ENCODE measurements around the gene CD248. TPM values are rescaled to one million over a fixed set of nuclear protein-coding genes. Genes with fewer than 3 reads are reported as not detected.

CD248 gene, protein sequence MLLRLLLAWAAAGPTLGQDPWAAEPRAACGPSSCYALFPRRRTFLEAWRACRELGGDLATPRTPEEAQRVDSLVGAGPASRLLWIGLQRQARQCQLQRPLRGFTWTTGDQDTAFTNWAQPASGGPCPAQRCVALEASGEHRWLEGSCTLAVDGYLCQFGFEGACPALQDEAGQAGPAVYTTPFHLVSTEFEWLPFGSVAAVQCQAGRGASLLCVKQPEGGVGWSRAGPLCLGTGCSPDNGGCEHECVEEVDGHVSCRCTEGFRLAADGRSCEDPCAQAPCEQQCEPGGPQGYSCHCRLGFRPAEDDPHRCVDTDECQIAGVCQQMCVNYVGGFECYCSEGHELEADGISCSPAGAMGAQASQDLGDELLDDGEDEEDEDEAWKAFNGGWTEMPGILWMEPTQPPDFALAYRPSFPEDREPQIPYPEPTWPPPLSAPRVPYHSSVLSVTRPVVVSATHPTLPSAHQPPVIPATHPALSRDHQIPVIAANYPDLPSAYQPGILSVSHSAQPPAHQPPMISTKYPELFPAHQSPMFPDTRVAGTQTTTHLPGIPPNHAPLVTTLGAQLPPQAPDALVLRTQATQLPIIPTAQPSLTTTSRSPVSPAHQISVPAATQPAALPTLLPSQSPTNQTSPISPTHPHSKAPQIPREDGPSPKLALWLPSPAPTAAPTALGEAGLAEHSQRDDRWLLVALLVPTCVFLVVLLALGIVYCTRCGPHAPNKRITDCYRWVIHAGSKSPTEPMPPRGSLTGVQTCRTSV
- total RNA-seq (1 to 10 TPM; 3.9 to 6.4 TPM), polyA plus RNA-seq (ENCODE audit: insufficient read depth, low read depth, low replicate concordance) (35.5 TPM)
- long read RNA-seq, donor 1, transcript CD248-201 (1 exons, 2,558 nt), result major isoform, 103 of 103 reads
- long read RNA-seq, donor 1, partial matches to known transcripts, result 0 of 103 reads
- long read RNA-seq, donor 1, other reads (novel, unspliced or antisense), result 0 of 103 reads
- long read RNA-seq, donor 2, transcript CD248-201 (1 exons, 2,558 nt), result major isoform, 65 of 65 reads
- long read RNA-seq, donor 2, partial matches to known transcripts, result 0 of 65 reads
- long read RNA-seq, donor 2, other reads (novel, unspliced or antisense), result 0 of 65 reads

DNA sequence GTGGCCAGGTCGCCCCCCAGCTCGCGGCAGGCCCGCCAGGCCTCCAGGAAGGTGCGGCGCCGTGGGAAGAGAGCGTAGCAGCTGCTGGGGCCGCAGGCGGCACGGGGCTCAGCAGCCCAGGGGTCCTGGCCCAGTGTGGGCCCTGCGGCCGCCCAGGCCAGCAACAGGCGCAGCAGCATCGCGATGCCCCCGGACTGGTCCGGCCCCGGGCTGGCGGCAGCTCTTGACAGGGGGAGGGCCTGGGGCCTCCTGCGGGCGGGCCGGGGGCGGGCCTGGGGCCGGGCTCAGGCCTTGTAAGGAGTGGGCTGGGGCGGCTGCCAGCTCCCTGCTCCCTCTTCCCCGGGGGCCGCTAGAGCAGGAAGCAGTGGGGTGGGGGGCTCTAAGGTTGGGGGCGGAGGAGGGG lies at the start of gene CD248:
Gene CD248, minus strand, starts transcription at position 196 of the 403 bp plus-strand sequence. Its CDS starts 17 bp downstream, at position 179.
- Histone ChIP-seq H3K27ac (peak within 1 kb of the TSS; percentile 77 to 88), H3K4me3 (peak within 1 kb of the TSS; percentile 33 to 51), H3K27me3 (no peaks in the 10 kb centered on the region), H3K4me1 (peaks cover 21% of the 10 kb centered on the region), H3K9me3 (no peaks in the 10 kb centered on the region), H3K36me3 (ENCODE audit: low read depth, missing control alignments) (no peaks in the 10 kb centered on the region)
- TF ChIP-seq POLR2A (IDR thresholded peaks at IDR 0.05), result no peak
- TF ChIP-seq, protein P1, sequence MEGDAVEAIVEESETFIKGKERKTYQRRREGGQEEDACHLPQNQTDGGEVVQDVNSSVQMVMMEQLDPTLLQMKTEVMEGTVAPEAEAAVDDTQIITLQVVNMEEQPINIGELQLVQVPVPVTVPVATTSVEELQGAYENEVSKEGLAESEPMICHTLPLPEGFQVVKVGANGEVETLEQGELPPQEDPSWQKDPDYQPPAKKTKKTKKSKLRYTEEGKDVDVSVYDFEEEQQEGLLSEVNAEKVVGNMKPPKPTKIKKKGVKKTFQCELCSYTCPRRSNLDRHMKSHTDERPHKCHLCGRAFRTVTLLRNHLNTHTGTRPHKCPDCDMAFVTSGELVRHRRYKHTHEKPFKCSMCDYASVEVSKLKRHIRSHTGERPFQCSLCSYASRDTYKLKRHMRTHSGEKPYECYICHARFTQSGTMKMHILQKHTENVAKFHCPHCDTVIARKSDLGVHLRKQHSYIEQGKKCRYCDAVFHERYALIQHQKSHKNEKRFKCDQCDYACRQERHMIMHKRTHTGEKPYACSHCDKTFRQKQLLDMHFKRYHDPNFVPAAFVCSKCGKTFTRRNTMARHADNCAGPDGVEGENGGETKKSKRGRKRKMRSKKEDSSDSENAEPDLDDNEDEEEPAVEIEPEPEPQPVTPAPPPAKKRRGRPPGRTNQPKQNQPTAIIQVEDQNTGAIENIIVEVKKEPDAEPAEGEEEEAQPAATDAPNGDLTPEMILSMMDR (IDR thresholded peaks at IDR 0.05), result no peak
- peak; percentile 69 for DNase-seq
- WGBS, 2 donors, result 14 to 32% methylated on average over 5 to 14 of the region's 29 CpGs
- intact Hi-C loops (cut with DNase I; ENCODE audit: low total_unique reads), result no loop called here

DNA sequence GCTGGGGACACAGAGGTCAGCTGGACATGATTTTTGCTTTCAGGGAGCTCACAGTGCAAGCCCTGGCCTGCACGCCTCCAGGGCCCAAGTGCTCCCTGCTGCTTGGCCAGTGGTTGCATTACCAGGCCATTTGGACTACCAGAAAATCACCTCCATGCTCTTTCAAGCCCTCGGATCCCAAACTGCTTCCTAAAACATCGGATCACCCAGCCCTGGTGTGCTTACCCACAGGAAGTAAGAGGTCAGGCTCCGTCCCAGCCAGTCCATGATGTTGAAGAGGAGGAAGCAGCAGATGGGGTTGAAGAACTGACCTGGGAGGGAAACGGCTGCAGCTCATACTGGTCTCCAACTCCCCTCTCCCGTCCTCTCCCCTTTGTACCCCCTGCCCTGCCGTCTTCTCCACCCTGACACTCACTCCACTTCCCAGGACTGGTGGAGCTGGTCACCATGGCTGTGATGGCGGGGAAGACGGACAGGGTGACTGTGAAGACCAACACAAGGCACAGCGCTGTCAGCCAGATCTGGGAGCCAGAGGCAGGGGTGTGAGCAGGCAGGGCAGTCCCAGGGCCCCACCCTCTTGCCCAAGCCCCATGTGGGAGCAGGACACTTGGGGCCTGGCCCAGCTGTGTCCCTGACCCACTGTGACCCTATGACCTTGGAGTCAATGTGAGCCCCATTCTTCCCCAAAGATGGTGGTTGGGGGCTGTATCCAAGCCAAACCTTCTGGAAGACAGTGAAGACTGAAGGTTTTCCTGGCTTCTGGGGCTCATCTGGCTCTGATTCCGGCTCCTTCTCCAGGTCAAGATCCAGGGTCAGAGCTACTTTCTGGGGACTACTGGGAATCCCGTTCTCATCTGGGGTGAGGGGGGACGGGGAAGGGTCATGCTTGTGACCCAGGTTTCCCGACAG lies 49.1 kb upstream of the CD248 start:
- 70 to 81% methylated on average over 12 to 14 of the region's 14 CpGs for WGBS, 2 donors
- no peak for DNase-seq
- H3K4me1 ChIP-seq, result no peaks in the 10 kb centered on the region

DNA sequence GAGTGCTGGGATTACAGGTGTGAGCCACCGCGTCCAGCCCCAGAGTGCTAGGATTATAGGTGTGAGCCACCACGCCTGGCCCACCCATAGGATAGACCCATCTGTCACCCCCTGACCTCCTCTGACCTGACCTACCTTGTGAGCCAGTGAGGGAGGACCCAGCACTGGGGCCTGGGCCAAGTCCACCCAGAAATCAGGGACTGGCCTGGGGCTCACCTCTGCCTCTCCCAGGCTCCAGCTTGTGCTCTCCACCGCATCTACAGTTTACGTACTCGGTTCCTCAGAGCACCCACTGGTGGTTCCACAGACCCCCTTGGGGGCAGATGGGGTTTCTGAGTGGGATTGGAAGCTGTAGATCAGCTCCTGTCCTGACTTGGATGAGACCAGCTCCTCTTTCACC lies 48.3 kb upstream of the CD248 start:
- H3K36me3 ChIP-seq (ENCODE audit: low read depth, missing control alignments), result no peaks in the 10 kb centered on the region
- no peaks in the 10 kb centered on the region for H3K27me3 ChIP-seq
- H3K27ac ChIP-seq, result no peak overlapping the region
- no peaks in the 10 kb centered on the region for H3K9me3 ChIP-seq
- no peak overlapping the region for H3K4me3 ChIP-seq
- intact Hi-C loops (cut with DNase I; ENCODE audit: low total_unique reads), result no loop called here
- 92 to 93% methylated on average over 6 of the region's 6 CpGs for WGBS, 2 donors
- DNase-seq, result no peak
- no peaks in the 10 kb centered on the region for H3K4me1 ChIP-seq
- TF ChIP-seq POLR2A (IDR thresholded peaks at IDR 0.05), result no peak
- TF ChIP-seq, protein P1 (IDR thresholded peaks at IDR 0.05), result no peak

More for the DNA sequence above, 49.1 kb upstream of the CD248 start:
- Histone ChIP-seq H3K27me3 (no peaks in the 10 kb centered on the region), H3K27ac (no peak overlapping the region), H3K36me3 (ENCODE audit: low read depth, missing control alignments) (no peaks in the 10 kb centered on the region), H3K4me3 (no peak overlapping the region), H3K9me3 (no peaks in the 10 kb centered on the region)
- intact Hi-C loops (cut with DNase I; ENCODE audit: low total_unique reads), result no loop called here
- TF ChIP-seq POLR2A (IDR thresholded peaks at IDR 0.05), result no peak
- TF ChIP-seq, protein P1 (IDR thresholded peaks at IDR 0.05), result no peak

DNA sequence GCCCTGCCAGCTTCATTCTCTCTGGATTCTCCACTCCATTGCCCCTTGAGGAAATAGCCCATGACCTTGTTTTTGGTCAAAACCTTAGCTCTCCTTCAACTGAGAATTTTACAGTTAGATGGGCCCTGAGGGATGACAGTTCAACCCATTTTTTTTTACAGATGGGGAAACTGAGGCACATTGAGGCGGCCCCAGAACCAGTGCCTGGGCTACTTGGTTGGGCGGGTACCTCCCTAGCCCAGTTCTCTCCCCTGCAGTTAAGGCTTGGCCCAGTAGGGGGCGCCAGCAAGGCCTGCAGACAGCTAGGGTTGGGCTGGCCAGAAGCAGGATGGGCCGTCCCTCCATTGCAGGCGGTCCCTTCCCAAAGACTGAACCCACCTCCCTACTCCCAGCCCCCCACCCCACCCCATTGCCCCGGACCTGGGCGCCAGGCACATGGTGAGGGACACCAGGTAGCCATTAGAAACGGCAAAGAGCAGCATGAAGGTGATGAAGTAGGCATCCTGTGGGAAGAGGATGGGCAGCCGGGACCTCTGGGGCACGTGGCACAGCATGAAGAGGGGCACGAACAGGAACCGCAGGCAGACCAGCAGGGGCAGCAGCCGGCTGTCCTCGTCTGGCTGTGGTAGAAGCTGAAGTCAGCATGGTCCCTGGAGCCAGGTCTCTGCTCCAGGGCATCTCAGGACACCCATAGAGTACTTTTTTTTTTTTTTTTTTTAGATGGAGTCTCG lies 47.1 kb upstream of the CD248 start:
- intact Hi-C loops (cut with DNase I; ENCODE audit: low total_unique reads), result no loop called here
- Histone ChIP-seq H3K4me3 (no peak overlapping the region), H3K27ac (no peak overlapping the region), H3K27me3 (no peaks in the 10 kb centered on the region), H3K4me1 (no peaks in the 10 kb centered on the region), H3K36me3 (ENCODE audit: low read depth, missing control alignments) (no peaks in the 10 kb centered on the region), H3K9me3 (no peaks in the 10 kb centered on the region)
- 79 to 85% methylated on average over 11 to 15 of the region's 15 CpGs for WGBS, 2 donors
- DNase-seq, result peak; percentile 54
- no peak for TF ChIP-seq POLR2A (IDR thresholded peaks at IDR 0.05)
- TF ChIP-seq, protein P1 (IDR thresholded peaks at IDR 0.05), result peak in 2 of 3 experiments; percentile 30 to 61

Data from testis (tissue), 5 donors.